Activated CD4-positive, alpha-beta T cell treated with anti-CD3 and anti-CD28 coated beads for 24 hours (primary cell): Measurements from ENCODE around the gene LCN1.
"Not testable (repeated sequence)": the region's sequence is repeated elsewhere in the genome, so short reads cannot be mapped to it uniquely, and the experiment has no call there.

Source experiments
- DNase-seq, 2 donors: peaks; one replicate each; pipeline ENCODE4 v3.0.0-alpha.2; 2020; ENCODE audit warnings: low read depth in 2 of 2

The LCN1 gene

GRCh38 chr9:135546792-135547617, 25.8 kb downstream of the LCN1 start:
- not testable (repeated sequence) for DNase-seq

GRCh38 chr9:135547756-135548736, 26.8 kb downstream of the LCN1 start:
- DNase-seq = no peak

- DNase-seq = not testable (repeated sequence)
Observed at GRCh38 chr9:135549478-135550343, 28.5 kb downstream of the LCN1 start.

DNA sequence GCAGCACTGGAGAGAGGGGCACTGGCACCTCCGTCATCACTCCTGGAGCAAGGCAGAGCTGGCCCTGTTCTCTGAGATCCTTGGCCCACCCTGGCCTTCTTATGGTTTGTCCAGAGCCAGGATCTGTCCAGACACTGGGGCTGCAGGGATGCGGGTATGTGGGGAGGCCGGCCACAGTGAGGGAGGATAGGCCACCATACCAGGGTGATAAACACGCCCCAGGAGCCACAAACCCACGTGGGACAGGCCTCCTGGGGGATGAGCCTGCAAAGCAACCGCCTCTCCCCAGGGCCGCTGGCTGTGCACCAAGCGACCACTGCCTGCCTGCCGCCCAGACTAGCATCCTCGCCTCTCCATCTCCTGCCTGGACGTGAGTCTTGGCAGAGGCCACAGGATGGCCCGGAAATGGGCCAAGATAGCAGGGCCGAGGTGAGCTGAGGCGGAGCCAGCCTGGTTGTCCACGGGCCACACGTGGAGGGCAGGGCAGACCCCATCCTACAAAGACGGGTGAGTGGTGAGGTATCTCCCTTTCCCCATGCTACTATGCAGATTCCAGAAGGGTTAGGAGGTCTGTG, 29.2 kb downstream of the LCN1 start:
- DNase-seq = no peak

GRCh38 chr9:135551031-135551430, 29.8 kb downstream of the LCN1 start:
- DNase-seq = no peak

- no peak for DNase-seq
Observed at GRCh38 chr9:135551456-135551855, 30.2 kb downstream of the LCN1 start.

- DNase-seq = no peak
Observed at GRCh38 chr9:135552021-135552697, 30.9 kb downstream of the LCN1 start.

DNA sequence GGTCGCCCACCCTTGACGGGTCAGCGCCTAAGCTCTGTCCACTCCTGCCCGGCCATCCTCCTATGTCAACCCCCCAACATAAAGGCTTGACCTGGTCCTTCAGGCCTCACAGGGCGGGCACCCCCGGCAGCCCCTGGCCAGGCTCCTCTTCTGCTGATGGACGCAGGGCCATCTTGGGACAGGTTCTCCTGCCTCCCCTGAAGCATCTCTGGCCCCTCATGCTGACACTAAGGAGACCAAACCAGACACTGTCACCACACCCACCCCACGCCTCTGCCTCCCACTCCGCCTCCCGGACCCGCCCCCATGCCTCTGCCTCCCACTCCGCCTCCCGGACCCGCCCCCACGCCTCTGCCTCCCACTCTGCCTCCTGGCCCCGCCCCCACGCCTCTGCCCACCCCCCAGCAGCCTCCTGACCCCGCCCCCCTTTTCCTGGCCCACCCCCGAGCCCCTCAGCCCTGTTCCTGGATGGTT, 31.5 kb downstream of the LCN1 start:
- no peak for DNase-seq

DNA sequence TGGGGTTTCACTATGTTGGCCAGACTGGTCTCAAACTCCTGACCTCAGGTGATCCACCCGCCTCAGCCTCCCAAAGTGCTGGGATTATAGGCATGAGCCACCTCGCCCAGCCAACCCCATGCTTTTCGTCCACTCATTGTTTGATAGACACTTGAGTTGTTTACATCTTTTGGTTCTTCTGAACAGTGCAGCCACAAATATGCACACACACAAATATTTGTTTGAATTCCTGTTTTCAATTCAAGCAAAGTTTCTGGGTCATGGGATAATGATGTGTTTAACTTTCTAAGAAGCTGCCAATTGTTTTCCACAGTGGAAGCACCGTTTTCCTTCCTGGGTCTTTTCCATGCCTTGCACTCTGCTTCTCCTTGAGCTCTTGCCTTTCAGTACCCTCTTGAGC, 33.5 kb downstream of the LCN1 start:
- DNase-seq = no peak

DNA sequence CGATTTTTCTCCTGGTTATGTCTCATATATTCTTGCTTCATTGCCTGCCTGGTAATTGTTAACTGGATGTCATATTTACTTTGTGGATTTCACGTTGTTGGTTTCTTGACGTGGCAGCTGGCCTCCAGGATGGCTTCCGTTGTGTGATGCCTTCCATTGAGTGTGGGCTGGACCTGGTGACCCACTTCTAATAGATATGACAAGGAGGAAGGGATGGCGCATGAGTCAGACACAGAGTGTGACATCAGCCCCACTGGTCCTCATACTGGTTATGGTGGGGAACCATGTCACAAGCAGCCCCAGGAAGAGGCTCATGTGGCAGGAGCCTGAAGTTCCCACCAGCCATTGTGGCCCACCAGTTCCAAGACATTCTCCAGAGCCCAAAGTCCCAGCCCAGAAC, 34.0 kb downstream of the LCN1 start:
- DNase-seq = no peak

DNA sequence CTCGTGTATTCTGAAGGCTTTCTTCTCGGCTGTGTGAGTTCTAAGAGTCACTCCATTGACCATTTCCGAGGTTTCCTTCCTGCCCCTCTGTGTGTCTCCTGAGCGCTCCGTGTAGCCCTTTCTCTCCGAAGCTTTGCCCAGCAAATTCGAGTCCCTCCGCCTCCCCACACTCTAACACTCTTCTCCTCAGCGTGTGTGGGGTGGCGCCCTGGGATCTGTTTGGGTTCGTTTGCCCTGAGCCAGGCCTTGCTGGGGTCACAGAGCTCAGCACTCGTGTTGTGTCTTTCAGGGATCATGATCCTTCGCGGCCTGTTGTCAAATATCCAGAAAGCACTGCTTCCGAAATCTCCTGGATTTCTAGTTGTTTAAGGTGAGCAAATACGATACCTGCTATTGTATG, 34.7 kb downstream of the LCN1 start:
- no peak for DNase-seq

GRCh38 chr9:135559606-135560005, 38.4 kb downstream of the LCN1 start:
- DNase-seq = no peak

GRCh38 chr9:135561391-135562234, 40.4 kb downstream of the LCN1 start, which contains the start of gene PAEP:
Gene PAEP, plus strand, starts transcription at chr9:135561756.
- DNase-seq = no peak

DNA sequence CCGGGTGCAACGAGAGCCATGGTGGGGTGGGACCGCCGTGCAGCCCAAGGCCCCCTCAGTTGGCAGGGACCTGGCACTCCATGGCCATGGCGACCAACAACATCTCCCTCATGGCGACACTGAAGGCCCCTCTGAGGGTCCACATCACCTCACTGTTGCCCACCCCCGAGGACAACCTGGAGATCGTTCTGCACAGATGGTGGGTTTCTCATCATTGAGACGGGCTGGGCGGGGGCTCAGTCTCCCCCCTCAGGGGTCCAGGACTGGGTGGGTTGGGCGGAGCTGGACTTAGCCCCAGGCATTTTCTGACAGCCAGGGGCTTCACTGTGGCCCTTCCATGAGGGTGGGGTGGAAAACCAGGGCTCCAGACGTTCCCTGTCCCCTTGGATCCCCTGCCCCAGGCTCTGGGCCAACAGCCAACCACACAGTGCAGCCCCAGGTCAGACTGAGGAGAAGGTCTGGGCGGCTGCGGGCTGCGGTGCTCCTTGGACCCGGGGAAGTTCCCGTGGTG, 41.0 kb downstream of the LCN1 start:
- DNase-seq = no peak

DNA sequence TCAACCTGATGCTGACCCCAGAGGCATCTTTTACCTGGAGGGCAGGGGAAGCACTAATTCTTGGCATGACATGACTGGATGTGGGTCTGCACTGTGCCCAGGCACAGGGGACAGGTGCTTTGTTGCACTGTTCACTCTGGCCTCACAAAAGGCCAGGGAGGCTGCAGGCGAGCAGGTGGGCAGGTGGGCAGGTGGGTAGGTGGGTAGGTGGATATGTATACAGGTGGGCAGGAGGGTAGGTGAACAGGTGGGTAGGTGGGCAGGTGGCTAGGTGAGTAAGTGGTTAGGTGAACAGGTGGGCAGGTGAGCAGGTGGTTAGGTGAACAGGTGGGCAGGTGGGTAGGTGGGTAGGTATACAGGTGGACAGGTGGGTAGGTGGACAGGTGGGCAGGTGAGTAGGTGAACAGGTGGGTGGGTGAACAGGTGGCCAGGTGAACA, 41.8 kb downstream of the LCN1 start:
- no peak for DNase-seq

DNA sequence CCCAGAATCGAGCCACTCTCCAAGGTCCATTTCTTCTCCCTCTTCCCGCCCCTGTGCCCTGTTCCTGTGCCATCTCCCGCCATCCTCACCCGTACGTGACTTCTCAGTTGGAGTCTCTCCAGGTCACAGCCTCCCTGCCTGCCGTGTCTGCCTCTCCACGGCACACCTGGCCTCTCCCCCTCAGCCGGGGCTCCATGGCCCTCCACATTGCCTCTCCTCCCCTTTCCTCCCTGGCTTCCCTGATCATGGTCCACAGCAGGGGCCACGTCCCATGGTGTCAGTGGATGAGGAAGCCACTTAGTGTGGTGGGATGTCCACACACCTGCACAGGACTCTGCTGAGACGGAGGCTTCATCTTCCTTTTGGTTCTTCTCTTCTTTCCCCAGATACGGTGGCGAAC, 42.6 kb downstream of the LCN1 start:
- no peak for DNase-seq

- DNase-seq = no peak
Observed at GRCh38 chr9:135565141-135565628, 43.9 kb downstream of the LCN1 start.

DNA sequence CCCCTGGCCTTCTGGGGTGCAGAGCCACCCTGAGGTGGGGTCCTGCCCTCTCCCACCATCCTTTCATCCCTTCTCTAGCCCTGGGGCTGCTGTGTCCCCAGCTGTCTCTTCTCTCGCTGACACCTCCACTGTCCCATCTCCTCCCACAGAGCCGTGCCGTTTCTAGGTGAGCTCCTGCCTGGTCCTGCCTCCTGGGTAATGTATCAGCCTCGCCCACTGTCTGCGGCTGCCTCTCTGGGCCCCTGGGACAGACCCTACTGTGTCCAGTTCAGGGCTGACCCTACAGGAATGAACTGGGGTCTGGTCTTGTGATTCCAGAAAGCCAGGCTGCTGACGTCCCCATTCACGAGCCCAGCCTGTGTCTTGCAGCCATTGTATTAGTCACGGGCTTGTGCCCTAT, 44.4 kb downstream of the LCN1 start:
- no peak for DNase-seq

DNA sequence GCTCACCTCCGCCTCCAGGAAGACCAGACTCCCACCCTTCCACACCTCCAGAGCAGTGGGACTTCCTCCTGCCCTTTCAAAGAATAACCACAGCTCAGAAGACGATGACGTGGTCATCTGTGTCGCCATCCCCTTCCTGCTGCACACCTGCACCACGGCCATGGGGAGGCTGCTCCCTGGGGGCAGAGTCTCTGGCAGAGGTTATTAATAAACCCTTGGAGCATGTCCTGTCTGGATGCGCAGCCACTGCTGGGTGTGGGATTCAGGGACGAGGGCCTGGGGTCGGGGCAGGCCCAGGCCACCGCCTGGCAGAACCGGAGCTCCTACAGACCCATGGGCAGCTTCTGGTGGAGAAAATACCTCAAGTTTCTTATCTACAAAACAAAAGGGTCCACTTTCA, 45.3 kb downstream of the LCN1 start:
- no peak for DNase-seq
